Left lobe of liver (tissue), 2 donors: ENCODE data around the gene IGFBP6. TPM values are rescaled to one million over a fixed set of nuclear protein-coding genes. Genes with fewer than 3 reads are reported as not detected.

Experiments used
- ATAC-seq: fragments of 200-7000 bp; cut with Tn5 transposase; one replicate; pipeline ENCODE4 v1.9.1; 2020; ENCODE audit warnings: mild to moderate bottlenecking, moderate library complexity
- DNase-seq: peaks from one replicate; pipeline ENCODE4 v3.0.0-alpha.2; 2020; ENCODE audit warnings: low spot score
- total RNA-seq: library from RNA; stranded (reverse); gene quantifications from one replicate; pipeline ENCODE4 v1.2.1, GENCODE V29; 2021
- donor health status: DM: no; HTN: no; CAD: no; lungs with moderate emphysema.
- donor health status: DM: no; HTN: yes; CAD: no.

IGFBP6 gene, protein sequence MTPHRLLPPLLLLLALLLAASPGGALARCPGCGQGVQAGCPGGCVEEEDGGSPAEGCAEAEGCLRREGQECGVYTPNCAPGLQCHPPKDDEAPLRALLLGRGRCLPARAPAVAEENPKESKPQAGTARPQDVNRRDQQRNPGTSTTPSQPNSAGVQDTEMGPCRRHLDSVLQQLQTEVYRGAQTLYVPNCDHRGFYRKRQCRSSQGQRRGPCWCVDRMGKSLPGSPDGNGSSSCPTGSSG
- total RNA-seq: 5.2 TPM

DNA sequence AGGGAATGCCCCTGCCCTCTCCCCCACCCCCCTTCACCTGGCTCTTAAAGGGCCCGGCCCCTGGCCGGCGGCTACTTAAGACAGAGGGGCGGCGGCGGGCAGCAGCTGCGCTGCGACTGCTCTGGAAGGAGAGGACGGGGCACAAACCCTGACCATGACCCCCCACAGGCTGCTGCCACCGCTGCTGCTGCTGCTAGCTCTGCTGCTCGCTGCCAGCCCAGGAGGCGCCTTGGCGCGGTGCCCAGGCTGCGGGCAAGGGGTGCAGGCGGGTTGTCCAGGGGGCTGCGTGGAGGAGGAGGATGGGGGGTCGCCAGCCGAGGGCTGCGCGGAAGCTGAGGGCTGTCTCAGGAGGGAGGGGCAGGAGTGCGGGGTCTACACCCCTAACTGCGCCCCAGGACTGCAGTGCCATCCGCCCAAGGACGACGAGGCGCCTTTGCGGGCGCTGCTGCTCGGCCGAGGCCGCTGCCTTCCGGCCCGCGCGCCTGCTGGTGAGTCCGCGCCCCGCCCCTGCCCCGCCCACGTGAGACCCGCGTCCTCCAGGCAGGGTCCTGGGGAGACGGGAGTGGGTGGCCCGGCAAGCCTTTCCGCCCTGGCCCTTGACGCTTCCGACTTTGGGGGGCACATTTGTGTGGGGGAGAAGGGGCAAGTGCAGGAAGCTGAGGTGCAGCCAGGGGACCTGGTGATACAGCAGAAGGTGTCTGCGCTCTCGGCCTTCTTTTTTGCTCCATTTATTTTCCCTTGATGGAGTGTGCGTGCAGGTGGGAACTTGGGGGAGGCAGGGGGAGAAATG is at the start of gene IGFBP6:
Gene IGFBP6, plus strand, starts transcription at position 104 of the 790 bp plus-strand sequence. Its CDS starts 51 bp downstream, at position 155.
- DNase-seq (peak; percentile 65), ATAC-seq (peak; percentile 61)

DNA sequence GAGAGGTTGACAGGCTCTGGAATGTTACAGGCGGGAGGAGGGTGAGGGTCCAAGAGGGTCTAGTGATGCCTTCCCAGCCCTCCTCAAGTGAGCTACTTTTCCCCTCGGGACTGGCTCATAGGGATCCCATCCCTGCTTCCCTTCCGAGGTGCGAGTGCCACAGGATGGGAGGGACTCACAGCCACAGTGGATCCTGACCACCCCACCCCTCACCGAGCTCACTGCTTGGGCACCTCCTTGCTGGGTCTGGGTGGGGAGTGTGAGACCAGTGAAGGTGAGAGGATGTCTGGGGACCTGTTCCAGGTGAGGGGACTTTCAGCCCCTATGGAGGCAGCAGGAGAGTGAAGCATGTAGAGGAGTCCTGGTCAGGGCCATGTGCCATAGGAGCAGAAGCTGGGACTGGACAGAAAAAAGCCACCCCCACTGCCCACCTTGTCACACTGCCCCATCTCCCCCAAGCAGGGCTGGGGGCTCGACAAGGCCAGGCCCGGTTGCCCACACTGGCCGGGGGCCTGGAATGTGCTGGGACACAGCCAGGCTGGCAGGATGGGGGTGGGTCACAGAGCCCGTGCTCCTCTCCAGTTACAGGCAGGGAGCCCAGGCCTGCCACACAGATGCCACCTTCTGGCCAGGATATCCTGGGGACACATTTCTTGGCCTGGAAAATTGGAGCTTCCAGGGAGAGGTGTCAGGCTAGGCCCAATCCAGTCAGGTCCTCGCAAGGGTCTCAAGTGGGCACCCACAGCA is 49.3 kb upstream of the IGFBP6 start:
- peak; percentile 35 for ATAC-seq
- DNase-seq: peak; percentile 92

DNA sequence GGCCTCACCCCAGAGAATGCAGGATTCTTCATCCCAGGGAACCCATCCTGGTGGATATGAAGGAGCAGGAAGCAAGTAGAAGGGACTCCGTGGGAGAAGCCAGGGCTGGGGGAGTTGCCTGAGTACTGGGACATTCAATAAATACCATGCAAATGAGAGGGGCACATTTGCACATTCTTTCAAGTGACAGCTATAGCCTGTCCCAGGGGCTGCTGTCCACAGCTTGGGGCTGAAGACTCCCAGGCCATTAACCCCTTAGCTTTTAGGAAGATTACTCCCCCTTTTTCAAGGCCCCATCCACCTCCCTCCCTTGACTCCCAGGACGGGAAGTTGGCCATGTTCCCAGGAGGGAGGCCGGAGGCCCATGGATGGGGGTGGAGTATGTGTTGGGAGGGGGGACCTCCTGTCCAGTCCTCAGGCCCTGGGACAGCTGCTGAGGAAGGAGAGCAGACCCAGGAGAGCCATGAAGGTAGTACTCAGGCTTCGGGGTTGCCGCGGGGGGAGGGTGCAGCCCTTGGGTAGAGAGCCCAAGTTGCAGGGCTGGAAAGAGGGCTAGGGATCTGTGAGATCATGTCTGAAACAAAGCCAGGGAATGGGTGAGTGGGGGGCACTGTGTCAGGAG is 48.6 kb upstream of the IGFBP6 start:
- peak; percentile 11 for ATAC-seq
- DNase-seq: peak; percentile 86

DNA sequence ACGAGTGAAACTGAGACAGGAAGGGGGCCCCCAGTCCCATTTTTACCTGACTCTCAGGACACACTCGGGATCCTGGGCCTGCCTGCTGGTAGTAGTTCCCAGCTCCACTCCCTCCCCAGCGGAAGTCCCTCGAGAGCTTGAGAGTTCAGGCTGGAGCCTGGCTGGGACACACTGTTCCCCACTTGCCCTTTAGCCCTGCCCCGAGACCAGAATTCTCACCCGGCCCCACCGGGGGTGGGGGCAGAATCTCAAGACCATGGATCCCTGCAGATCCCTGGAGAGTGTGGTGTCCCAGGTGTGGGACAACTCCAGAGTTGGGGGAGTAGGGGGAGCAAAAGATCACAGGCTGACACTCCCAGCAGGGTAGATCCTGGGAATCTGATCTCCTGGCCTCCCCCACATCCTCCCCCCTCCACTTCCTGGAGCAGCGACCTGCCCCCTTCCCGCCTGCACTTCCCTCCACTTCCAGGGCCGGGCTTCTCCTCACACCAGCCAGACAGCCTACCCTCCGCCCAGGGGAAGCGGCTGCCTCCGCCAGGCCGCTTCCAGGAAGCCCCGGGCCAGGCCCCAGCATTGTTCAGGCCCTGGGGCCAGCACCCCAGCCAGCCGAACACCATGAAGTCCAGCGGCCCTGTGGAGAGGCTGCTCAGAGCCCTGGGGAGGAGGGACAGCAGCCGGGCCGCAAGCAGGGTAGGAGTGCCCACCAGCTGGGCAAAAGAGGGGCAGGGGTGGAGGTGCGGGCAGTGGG is 47.7 kb upstream of the IGFBP6 start, which contains the start of gene TNS2:
Gene TNS2, plus strand, starts transcription at position 495 of the 748 bp plus-strand sequence. Its CDS starts 121 bp downstream, at position 616.
- ATAC-seq: peak; percentile 10

DNA sequence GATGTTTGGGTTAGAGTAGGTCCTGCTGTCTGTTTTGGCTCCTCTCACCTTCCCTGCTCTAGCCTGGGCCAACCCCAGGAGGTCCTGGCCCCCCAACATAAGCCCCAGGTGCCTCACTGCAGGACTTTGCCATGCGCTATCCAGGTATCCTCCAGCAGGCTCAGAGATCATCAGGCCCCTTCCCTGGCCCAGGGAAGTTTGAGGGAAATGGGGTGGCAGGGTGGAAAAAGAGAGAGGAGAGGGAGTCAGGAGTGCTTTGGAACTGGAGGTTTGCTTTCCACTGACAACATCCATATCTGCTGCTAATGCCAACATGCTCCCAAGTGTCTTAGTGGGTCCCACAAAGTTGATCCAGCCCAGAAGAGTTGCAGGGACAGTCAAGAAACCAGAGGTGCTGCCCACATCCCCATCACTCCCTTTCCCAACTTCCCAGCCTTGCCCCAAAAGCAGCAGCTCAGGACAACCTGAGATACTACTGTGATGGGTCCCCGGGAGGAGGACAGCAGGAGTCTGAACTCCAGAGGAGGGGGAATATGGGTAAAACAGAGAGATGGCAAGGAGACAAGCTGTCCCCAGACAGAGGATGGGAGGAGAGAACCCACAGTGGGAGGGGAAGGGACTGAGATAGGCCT is 46.9 kb upstream of the IGFBP6 start:
- no peak for ATAC-seq
- DNase-seq: no peak

More for the DNA sequence above, 47.7 kb upstream of the IGFBP6 start, which contains the start of gene TNS2:
- DNase-seq: peak; percentile 85

DNA sequence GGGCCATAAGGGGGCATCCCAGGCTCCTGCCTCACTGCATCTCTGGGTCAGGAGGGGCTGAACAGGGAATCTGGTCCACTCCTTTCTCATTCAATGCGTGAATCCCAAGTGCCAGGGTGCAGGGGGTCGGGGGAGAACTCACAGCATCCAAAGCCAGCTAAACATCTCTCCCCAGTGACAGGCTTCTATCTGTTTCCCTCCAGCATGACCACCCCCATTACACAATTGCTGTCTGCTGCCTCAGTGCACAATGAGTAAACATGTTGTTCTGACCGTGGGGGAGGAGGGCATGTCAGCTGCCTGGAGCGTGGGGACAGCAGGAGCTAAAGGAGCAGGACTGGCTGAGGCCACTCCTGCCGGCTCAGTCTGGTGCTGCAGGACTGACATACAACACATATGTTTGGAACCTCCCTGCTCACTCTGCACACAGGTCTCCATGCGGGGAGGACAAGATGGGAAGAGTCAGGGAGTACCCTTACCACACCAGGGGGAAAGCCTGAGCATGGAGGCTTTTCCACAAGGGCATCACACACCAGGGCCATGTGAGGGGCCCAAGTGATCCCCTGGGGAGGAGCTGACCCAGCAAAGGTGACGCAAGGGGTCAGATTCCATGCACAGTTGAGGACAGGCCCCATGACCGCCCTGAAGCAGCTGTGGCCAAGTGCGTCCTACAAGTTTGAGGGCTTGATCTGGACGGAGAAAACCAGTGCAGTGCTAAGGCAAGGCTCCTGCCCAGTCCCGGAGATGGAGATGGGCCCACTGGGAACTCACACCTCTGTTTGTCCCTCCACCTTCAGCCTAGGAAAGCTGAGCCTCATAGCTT is 46.2 kb upstream of the IGFBP6 start:
- DNase-seq (peak; percentile 93), ATAC-seq (peak; percentile 14)

DNA sequence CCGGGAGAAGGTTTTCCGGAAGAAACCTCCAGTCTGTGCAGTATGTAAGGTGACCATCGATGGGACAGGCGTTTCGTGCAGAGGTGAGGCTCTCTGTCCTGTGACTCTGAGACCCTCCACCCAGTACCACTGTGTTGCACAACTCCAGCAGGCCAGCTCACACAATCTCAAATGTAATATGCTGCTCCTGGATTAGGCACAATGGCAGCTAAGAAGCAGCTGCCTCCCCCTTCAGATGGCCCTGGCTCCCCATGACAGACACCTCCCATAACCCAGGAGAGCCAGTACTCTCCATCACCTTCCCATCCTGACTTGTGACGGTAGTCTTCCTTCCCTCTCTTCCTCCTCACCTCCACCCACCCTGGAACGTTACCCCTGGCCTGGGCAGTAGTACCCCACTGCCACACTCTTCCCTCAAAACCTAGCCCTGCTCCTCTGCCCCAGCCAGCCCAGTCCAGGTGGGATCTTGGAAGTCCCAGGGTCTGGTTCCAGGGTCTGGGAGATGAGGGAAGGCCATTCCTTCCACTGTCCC is 45.5 kb upstream of the IGFBP6 start:
- DNase-seq: peak; percentile 52
- ATAC-seq: no peak

DNA sequence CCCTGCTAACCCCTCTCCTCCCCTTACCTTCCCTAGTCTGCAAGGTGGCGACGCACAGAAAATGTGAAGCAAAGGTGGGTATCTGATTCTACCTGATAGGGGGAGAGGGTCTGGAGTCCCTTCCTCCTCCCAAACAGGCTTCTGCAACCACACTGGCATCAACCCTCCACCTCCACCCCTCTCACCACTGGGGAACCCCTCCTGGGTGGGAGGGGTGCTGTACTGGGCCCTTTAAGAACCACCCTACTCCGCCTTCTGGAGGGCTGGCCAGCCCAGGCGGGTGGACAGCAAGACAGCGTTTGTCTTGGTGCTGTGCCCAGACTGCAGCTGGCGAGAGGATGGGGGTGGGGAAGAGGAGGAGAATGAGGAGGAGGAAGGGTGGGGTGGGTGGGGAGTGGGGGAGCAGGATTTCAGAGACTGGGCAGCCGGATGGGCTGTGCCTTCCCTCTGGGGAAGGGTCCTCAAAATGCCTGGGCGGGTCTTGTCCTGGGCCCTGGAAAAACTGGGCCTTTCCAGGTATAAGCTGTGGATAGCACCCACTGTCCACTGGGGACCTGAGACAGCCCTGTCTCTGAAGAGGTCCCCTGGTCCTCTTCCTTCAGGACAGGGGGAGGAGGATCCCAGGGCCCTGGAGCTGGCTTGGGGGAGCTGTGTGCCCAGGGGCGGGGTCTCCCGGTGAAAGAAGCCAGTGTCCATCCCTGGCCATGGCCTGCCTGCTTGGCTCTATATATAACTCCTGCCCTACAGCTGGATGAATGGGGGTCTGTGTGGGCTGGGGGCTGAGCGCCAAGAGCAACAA is 44.8 kb upstream of the IGFBP6 start:
- peak; percentile 95 for DNase-seq
- ATAC-seq: peak; percentile 36

DNA sequence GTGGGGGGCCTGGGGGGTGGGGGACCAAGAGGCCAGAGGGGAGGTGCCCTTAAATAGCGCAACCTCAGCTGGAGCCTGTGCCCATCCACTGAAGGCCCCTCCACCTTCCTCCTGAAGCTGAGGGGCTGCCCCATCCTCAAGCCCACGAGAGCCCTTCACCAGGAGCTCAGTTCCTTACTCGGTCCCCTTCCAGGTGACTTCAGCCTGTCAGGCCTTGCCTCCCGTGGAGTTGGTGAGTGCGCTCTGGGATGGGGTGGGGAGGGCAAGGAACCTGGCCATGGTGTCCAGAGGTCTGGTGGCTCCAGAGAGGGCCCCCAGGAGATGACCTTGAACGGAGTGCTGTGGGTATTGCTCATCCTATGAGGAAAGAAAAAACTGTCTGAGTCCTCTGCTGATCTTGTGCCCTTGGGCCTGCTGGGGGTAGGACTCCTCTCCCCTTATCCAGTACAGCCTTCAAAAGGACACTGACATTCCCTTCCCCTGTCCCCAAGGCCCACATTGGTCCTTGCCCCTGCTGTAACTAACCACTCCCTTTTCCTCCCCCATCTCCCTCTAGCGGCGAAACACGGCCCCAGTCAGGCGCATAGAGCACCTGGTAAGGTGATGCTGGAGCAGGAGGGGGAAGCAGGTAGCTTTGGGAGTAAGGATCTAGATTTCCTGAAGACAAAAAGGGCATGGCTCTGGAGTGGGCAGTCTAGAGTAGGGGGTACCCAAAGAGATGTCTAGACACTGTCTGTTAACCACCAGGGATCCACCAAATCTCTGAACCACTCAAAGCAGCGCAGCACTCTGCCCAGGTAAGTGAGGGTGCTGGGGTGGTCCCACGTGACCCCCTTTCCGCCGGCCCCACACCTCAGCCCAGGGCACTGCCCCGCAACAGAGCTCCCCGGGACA is 44.0 kb upstream of the IGFBP6 start:
- DNase-seq (peak; percentile 77), ATAC-seq (peak; percentile 24)

DNA sequence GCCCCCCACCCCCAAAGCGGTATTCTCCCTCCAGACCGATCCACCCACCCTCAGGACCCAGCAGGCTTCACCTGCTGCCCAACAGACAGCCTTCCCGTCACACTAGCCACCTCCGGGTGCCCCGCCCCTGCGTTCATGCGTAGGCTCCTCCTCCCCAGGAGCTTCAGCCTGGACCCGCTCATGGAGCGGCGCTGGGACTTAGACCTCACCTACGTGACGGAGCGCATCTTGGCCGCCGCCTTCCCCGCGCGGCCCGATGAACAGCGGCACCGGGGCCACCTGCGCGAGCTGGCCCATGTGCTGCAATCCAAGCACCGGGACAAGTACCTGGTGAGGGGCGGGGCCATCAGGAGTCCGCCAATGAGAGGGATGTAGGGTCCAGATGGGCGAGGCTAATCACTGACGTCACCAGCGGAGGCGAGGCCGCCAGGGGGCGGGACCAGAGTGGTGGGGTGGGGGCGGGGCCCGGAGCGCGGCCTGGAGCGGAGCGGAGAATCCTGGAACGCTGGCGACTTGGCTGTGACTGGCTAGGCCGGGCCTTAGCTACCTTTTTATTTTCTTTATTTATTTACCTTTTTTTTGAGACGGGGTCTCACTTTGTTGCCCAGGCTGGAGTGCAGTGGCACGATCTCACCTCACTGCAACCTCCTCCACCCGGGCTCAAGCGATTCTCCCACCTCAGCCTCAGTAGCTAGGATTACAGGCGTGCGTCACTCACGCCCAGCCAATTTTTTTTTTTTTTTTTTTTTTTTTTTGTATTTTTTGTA is 43.2 kb upstream of the IGFBP6 start:
- DNase-seq: peak; percentile 98
- ATAC-seq: peak; percentile 63

DNA sequence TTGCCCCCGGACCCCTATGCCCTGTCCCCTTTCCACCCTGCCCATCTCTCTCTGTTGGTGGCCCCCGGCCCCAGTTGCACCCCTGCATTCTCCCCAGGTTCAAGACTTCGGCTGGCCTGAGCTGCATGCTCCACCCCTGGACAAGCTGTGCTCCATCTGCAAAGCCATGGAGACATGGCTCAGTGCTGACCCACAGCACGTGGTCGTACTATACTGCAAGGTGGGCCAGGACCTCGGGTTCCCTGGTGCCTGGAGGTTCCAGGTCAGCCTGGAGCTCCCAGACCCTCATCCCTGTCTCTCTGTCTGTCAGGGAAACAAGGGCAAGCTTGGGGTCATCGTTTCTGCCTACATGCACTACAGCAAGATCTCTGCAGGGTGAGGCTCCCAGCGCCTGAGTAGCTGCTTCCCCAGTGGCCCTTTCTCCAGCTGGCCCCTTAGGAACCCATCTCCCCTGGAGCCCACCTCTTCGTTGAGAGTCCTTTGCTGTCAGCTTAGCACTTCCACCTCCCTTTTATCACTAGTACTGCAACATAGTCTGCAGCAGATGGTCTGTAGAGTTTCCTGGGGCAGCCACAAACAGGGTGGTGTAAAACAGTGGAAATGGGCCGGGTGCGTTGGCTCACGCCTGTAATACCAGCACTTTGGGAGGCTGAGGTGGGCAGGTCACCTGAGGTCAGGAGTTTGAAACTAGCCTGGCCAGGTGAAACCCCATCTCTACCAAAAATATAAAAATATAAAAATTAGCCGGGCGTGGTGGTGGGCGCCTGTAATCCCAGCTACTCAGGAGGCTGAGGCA is 41.8 kb upstream of the IGFBP6 start:
- no peak for ATAC-seq

DNA sequence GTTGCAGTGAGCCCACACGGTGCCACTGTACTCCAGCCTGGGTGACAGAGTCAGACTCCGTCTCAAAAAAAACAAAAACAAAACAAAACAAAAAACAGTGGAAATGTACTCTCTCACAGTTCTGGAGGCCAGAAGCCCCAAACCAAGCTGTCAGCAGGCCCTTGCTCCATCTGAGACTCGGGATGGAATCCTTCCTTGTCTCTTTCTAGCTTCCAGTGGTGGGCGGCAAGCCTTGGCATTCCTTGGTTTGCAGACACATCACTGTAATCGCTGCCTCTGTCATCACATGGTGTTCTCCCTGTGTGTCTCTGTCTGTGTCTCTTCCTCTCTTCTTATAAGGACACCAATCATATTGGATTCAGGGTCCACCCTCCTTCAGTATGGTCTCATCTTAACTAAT is 41.2 kb upstream of the IGFBP6 start:
- DNase-seq (no peak), ATAC-seq (no peak)

More for the DNA sequence above, 41.8 kb upstream of the IGFBP6 start:
- DNase-seq: no peak

DNA sequence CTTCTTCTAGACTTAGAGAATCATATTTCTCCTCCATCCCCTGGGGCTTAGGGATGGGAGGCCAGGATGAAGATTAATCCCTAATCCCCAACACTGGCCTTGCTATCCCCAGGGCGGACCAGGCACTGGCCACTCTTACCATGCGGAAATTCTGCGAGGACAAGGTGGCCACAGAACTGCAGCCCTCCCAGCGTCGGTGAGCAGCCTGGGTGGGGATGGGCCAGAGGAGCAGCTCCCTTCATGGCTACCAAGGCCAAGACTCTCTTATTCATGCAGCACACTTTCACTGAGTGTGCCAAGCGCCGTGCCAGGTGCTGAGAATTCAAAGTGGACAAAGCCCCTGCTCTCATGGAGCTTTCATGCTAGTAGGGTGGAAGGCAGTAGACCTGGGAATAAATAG is 40.6 kb upstream of the IGFBP6 start:
- ATAC-seq: no peak
- no peak for DNase-seq

DNA sequence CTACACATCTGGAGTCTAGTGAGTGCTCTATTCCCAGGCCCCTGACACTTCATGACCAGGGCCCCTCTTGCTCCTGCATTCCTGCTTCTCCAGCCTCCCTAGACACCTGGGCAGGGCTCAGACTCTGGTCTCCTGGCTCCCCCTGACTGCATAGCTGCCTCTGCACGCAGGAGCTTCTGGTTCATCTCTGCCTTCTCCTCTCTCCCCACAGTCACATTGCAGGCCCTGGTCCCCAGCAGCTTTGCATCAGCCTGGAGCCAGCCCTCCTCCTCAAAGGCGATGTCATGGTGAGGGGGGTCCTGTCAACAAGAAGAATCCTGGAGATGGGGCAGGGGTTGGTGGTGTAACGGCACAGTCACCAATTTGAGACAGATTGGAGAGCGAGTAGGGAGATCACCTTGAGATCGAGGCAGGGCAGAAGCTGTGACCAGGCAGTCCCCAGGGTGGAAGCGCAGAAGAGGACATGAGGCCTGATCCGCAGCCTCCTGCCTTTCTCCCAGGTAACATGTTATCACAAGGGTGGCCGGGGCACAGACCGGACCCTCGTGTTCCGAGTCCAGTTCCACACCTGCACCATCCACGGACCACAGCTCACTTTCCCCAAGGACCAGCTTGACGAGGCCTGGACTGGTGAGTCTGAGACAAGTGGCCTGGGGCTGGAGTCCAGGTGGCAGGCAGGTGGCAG is 39.5 kb upstream of the IGFBP6 start:
- ATAC-seq (no peak), DNase-seq (no peak)
